HG02610 (cell line): ENCODE results near the gene LTBP1.
A peak's percentile ranks its signal among the peaks of the same experiment; 100 is the strongest.

Source experiments
- ATAC-seq: cut with Tn5 transposase; IDR thresholded peaks from one replicate; pipeline ENCODE4 v1.9.1; 2021; ENCODE audit warnings: mild to moderate bottlenecking, moderate library complexity; ENCODE audit not compliant: unreplicated experiment

Gene LTBP1

DNA sequence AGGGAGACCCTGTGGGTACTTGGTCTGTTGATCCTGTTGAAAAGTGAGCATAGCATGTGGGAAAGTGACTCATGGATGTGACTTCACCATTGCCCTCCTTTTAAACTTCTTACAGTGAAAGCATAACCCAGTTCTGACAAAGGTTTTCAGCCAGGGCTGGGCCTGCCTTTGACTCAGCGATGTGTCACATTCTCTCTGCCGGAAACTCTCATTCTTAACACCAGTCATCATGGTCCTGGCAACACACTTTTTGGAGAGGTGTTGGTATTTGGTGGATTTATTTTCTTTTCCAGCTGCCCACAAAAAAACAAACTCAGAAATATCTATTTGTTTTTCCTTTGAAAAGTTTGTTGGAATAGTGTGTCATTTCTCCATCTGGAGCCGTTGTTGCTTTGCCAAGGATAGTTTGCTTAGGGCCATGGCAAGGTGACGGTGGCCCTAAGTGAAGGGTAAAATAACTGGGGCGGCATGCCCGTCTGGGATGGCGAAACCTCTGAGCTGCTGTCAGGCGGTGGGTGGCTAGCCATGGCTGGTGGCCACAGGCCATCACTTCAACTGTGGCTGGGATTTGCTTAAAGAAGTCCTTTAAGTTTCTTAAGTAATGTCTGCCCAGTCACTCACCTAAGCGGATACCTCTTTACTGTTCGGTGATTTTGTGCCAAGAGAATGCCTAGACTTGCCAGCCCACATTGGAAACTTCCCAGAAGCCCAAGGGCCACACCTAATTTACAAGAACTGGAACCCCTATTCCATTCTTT lies 123.3 kb downstream of the LTBP1 start:
- peak; percentile 77 for ATAC-seq

- ATAC-seq = no peak
These were observed 124.8 kb downstream of the LTBP1 start for GRCh38 chr2:33071591-33071990.

DNA sequence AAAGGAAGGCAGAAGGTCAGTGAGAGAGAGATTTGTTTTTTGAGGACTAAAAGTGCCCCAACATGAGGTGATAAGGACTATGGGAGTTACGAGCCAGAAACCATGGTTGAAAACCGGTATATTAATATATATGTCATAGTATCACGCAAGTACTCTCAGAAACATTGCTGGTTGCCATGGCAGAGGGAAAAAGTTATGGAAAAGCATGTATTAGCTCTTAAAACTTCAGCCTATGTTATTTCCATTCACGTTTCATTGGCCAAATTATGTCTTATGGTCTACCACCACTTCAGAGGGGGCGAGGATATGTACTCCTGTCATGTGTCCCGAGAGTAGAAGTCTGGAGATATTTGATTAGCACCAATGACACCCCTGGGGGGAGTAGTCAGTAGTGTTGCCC lies 125.9 kb downstream of the LTBP1 start:
- ATAC-seq = no peak

GRCh38 chr2:33073018-33073417 lies 126.3 kb downstream of the LTBP1 start:
- ATAC-seq = no peak

DNA sequence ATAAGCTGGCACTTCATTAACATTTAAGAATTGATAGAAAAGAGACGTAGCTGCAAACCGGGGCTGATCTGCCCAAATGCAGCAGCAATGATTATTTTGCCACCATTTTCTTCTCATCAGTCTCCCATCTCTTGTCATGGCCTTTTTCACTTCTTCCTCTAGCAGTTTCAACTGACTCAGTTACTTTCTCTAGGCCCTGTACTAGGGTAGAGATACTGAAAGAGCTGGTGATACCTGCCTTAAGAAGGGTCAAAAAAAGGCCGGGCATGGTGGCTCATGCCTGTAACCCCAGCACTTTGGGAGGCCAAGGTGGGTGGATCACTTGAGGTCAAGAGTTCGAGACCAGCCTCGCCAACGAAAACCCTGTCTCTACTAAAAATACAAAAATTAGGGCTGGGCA lies 127.4 kb downstream of the LTBP1 start:
- ATAC-seq = no peak

DNA sequence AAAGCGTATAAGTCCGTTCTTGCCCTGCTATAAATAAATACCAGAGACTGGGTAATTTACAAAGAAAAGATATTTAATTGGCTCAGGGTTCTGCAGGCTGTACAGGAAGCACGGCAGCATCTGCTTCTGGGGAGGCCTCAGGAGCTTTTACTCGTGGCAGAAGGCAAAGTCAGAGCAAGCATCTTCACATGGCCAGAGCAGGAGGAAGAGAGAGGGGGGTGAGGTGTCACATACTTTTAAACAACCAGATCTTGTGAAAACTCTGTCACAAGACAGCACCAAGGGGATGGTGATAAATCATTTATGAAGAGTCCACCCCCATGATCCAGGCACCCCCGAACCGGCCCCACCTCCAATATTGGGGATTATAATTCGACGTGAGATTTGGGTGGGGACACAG lies 130.6 kb downstream of the LTBP1 start:
- no peak for ATAC-seq

DNA sequence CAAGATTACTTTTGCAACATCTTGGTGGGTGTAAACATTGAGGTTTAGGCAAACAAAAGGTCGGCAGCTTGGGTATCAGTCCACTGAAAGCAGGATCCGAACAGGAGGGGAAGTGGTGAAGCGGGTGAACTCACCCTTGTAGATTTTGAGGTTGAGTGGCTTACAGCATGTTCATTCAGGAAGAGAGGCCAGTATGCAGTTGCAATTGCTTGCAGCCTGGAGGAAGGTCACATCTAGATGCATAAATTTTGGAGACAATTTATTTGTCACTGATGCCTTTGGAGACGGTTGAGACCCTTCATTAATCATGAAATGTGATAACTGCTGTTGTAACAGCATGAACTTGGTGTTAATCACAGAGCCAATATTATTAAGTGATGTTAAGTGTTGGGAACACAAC lies 131.1 kb downstream of the LTBP1 start:
- ATAC-seq = no peak

GRCh38 chr2:33081691-33082090 lies 134.9 kb downstream of the LTBP1 start:
- ATAC-seq = no peak

- ATAC-seq = no peak
These were observed 137.1 kb downstream of the LTBP1 start for GRCh38 chr2:33083699-33084387.

DNA sequence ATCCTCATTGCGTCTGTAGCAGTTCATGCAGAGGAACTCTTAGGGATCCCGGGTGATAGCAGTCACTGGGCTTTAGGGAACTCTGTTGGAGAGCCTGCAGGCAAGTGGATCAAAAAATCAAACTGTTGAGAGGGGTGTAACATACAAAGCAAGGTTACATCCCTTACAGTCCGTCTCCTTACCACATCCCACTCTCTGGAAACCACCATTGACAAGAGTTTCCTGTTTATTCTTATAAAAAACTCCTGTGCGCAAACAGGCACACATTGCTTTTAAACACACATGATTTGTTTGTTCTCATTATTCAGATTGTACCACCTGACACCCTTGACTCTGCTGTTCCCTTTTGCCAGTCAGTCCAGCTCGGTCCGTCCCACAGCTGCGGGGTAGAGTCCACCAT lies 137.7 kb downstream of the LTBP1 start:
- no peak for ATAC-seq

DNA sequence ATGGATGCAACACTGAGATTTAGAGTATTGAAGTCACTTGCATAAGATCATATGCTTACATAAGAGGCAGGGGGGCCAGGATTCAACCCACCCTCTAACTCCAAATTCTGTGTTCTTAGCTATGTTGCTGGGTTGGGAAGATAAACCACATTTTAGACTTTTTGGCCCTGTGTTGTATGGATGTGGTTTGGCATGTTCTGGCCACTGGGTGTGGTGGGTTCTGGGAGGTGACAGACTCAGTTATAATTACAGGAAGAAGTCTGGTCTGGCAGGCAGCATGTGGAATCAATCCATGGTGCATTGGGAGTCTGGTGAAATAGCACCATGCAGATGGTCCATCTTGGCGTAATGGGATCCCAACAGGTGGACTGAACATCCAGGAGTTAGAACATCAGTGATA lies 138.9 kb downstream of the LTBP1 start:
- no peak for ATAC-seq

GRCh38 chr2:33086400-33087015 lies 139.8 kb downstream of the LTBP1 start:
- ATAC-seq = no peak

DNA sequence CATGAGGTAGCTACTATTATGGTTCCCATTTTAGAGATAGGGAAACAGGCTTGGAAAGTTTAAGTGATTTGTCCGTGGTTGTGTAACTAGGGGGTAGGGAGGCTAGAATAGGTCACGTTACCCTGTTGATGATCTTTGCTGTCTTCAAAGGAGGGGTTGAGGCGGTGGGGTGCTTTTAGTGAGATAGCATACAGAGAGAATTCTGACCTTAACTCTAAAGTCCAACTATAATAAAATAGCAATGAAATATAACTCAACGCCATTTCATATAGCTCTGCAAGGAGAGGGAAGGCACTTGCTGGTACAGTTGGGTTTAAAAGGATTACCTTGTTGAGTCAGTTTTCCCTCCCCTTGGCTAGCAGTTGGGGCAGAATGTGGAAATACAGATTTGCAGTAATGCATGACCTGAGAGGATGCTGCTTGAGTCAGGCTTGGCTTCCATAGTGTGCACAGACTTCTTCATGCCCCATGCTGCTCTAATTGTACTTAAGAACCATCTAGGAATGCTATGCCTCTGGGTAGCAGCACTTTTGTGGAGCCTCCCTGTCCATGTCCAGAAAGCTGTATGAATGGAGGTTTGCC lies 143.9 kb downstream of the LTBP1 start:
- ATAC-seq = no peak

DNA sequence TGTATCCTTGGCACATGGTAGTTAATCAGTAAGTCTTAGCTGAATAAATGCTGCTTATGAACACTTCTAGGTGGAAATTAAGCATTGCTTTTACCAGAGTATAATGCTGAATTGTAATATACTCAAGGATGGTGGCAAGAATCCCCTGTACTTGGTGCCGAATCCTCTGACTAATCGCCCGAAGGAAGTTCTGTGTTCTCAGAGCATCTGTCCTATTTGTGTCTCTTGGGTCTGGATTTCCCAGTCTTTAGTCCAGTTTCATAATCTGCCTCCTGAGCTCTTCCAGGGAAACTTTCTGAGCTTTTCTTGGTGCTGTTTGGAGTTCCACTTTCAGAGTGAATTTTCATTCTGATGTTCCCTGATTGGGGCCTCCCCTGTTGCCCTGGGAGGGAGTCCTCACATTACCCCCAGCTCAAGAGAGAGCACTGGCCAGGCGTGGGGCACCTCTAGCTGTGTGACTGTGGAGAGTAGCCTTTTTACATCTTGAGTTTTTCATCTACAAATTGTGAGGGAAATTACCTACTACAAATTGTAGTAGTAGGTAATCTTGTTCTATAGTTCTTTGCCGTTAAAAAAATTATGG lies 144.9 kb downstream of the LTBP1 start:
- ATAC-seq = no peak

- no peak for ATAC-seq
These were observed 146.7 kb downstream of the LTBP1 start for GRCh38 chr2:33093283-33093993.

DNA sequence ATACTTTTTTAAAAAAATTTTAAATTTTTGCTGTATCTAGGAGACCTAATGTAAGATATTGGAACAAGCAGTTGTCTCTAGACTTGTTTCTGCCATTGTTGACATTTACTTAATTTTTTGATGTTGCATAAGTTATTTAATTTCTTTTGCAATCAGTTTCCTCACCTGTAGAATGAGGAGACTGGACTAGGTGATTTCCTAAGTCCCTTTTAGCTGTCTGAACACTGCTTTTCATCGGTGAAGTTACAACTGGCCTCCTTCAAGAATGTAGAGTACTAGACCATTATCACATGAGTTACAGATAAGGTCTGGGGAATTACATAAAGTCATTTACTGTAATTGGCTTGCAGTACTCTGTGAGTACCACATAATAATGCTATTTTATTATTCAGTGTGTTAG lies 147.6 kb downstream of the LTBP1 start:
- ATAC-seq = no peak

DNA sequence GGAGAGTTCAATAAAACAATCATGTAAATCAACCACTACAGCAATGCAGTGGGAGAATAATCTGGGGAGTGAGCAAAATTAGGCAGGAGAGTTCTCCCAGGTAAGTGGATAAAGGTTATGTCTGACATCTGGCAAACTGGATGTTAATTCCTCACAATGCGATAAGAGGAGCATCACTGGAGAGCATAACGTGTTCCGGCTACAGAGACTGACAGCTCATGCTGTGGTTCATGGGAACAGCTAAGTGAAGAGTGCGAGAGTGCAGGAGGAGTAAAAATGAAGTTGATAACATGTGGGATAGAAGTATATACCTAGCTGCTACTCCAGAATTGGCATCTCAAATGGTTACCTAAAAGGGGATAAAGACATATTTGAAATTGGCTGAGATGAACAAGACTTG lies 153.2 kb downstream of the LTBP1 start:
- no peak for ATAC-seq

GRCh38 chr2:33100921-33101320 lies 154.2 kb downstream of the LTBP1 start:
- no peak for ATAC-seq

- ATAC-seq = no peak
These were observed 157.4 kb downstream of the LTBP1 start for GRCh38 chr2:33104052-33104623.

- no peak for ATAC-seq
These were observed 158.0 kb downstream of the LTBP1 start for GRCh38 chr2:33104726-33105125.
